IMR-90 (cell line): ENCODE measurements around the gene TTC28. TPM values are rescaled to one million over a fixed set of nuclear protein-coding genes. Genes with fewer than 3 reads are reported as not detected.

Source experiments
- ATAC-seq: fragments of 200-7000 bp; cut with Tn5 transposase; 2 replicates; pipeline ENCODE4 v1.9.1; 2020; ENCODE audit warnings: low read depth, mild to moderate bottlenecking, moderate library complexity
- BruUV-seq: library from RNA; stranded (reverse); fragments of 400-500 nt; replicated peaks from 2 replicates; lab custom pipeline; 2021; lab: Mats Ljungman, UMichigan
- CTCF ChIA-PET: fragments of 300-600 bp; formaldehyde crosslinking; extraction: SDS; loops from one replicate; lab custom pipeline; 2021; ENCODE audit warnings: antibody characterized with exemption; lab: Yijun Ruan, JAX
- POLR2A ChIA-PET: fragments of 300-600 bp; sonication (Branson Sonifier 250); formaldehyde crosslinking; loops from one replicate; lab custom pipeline; 2022; ENCODE audit warnings: antibody characterized with exemption; ENCODE audit not compliant: unreplicated experiment; lab: Charles Lee
- DNase-seq: peaks from one replicate; pipeline ENCODE4 v3.0.0; 2013
- H2AFZ ChIP-seq: replicated peaks from 2 replicates; pipeline ENCODE3; 2013; ENCODE audit warnings: low read length, mild to moderate bottlenecking; ENCODE audit not compliant: poor library complexity
- H2AK5ac ChIP-seq: 2 replicates; pipeline ENCODE4 v1.6.1; 2013; ENCODE audit warnings: low read depth, low read length, inconsistent platforms
- H2AK9ac ChIP-seq: replicated peaks from 2 replicates; pipeline ENCODE3; 2013; ENCODE audit warnings: mild to moderate bottlenecking, low read depth, low read length, moderate library complexity; ENCODE audit not compliant: poor library complexity
- H2BK120ac ChIP-seq: 2 replicates; pipeline ENCODE4 v1.6.1; 2013; ENCODE audit warnings: low read depth, low read length, inconsistent platforms
- H2BK15ac ChIP-seq: 3 replicates; pipeline ENCODE4 v1.6.1; 2013; ENCODE audit warnings: low read depth, low read length, inconsistent platforms
- H2BK20ac ChIP-seq: 2 replicates; pipeline ENCODE4 v1.6.1; 2013; ENCODE audit warnings: low read depth, mild to moderate bottlenecking, inconsistent platforms, low read length, moderate library complexity
- H2BK5ac ChIP-seq: 2 replicates; pipeline ENCODE4 v1.6.1; 2013; ENCODE audit warnings: mild to moderate bottlenecking, low read depth, low read length, inconsistent platforms; ENCODE audit not compliant: poor library complexity, severe bottlenecking
- H3K14ac ChIP-seq: replicated peaks from 2 replicates; pipeline ENCODE4 v1.6.1; 2013; ENCODE audit warnings: low read depth, low read length, inconsistent platforms
- H3K18ac ChIP-seq: 2 replicates; pipeline ENCODE4 v1.6.1; 2013; ENCODE audit warnings: low read depth, low read length, control low read depth
- H3K23ac ChIP-seq: 2 replicates; pipeline ENCODE4 v1.6.1; 2013; ENCODE audit warnings: low read depth, low read length, inconsistent platforms
- H3K27ac ChIP-seq: 2 replicates; pipeline ENCODE4 v1.5.1; 2013; ENCODE audit warnings: mild to moderate bottlenecking, control low read depth, low read length; ENCODE audit not compliant: insufficient read depth
- H3K27me3 ChIP-seq: 2 replicates; pipeline ENCODE4 v1.6.1; 2013; ENCODE audit warnings: low read length; ENCODE audit not compliant: control insufficient read depth, insufficient read depth
- H3K36me3 ChIP-seq: 2 replicates; pipeline ENCODE4 v1.6.1; 2013; ENCODE audit warnings: low read length, mixed read lengths; ENCODE audit not compliant: control insufficient read depth, insufficient read depth
- H3K4ac ChIP-seq: 2 replicates; pipeline ENCODE4 v1.6.1; 2013; ENCODE audit warnings: low read depth, low read length, inconsistent platforms
- H3K4me1 ChIP-seq: 2 replicates; pipeline ENCODE4 v1.6.1; 2013; ENCODE audit warnings: low read length, mixed read lengths; ENCODE audit not compliant: control insufficient read depth, insufficient read depth
- H3K4me2 ChIP-seq: 2 replicates; pipeline ENCODE4 v1.6.1; 2013; ENCODE audit warnings: low read depth, mild to moderate bottlenecking, control low read depth, low read length, moderate library complexity
- H3K4me3 ChIP-seq: 2 replicates; pipeline ENCODE4 v1.5.1; 2013; ENCODE audit warnings: low read depth, mild to moderate bottlenecking, control low read depth, low read length, moderate library complexity; ENCODE audit not compliant: insufficient read depth
- H3K56ac ChIP-seq: 2 replicates; pipeline ENCODE4 v1.6.1; 2013; ENCODE audit warnings: low read length, inconsistent platforms; ENCODE audit not compliant: insufficient read depth; ENCODE audit errors: extremely low read depth
- H3K79me1 ChIP-seq, 2 experiments: 2 replicates each; pipeline ENCODE4 v1.6.1; 2013; ENCODE audit warnings: low read length in 2 of 2, inconsistent platforms in 1 of 2, low read depth in 1 of 2
- H3K9ac ChIP-seq: 2 replicates; pipeline ENCODE4 v1.6.1; 2013; ENCODE audit warnings: low read depth, low read length, control low read depth
- H3K9me1 ChIP-seq: 2 replicates; pipeline ENCODE4 v1.6.1; 2013; ENCODE audit warnings: low read length, inconsistent platforms; ENCODE audit not compliant: insufficient read depth
- H3K9me3 ChIP-seq: 2 replicates; pipeline ENCODE4 v1.6.1; 2013; ENCODE audit warnings: low read length; ENCODE audit not compliant: control insufficient read depth, insufficient read depth
- H4K20me1 ChIP-seq: 2 replicates; pipeline ENCODE4 v1.6.1; 2013; ENCODE audit warnings: low read length, inconsistent platforms; ENCODE audit not compliant: insufficient read depth
- H4K5ac ChIP-seq: 2 replicates; pipeline ENCODE4 v1.6.1; 2013; ENCODE audit warnings: mild to moderate bottlenecking, low read depth, low read length, control low read depth
- H4K8ac ChIP-seq, 2 experiments: 2 replicates each; pipeline ENCODE4 v1.6.1; 2013; ENCODE audit warnings: low read depth in 2 of 2, low read length in 2 of 2, control low read depth in 1 of 2, inconsistent platforms in 1 of 2
- H4K91ac ChIP-seq: 2 replicates; pipeline ENCODE4 v1.6.1; 2013; ENCODE audit warnings: low read depth, low read length, inconsistent platforms; ENCODE audit not compliant: insufficient read depth
- CHD1 ChIP-seq: IDR thresholded peaks from 2 replicates; pipeline ENCODE4 v1.6.1; 2012; ENCODE audit warnings: low read depth, low read length, improper control_type of control experiment
- CTCF ChIP-seq: conservative IDR thresholded peaks from 2 replicates; pipeline ENCODE4 v1.5.1; 2012; ENCODE audit warnings: mild to moderate bottlenecking, low read depth, low read length, improper control_type of control experiment
- MAFK ChIP-seq: IDR thresholded peaks from 2 replicates; pipeline ENCODE4 v1.6.1; 2012; ENCODE audit warnings: low read depth, low read length, improper control_type of control experiment
- RAD21 ChIP-seq: IDR thresholded peaks from 2 replicates; pipeline ENCODE4 v1.6.1; 2012; ENCODE audit warnings: low read length, improper control_type of control experiment
- WGBS, 2 experiments: methylation state at CpG; one replicate each; pipeline versions ENCODE4 v1.1.5 to v1.1.7; 2013; ENCODE audit warnings: missing lambda C conversion rate in 2 of 2; ENCODE audit not compliant: insufficient read length in 1 of 2; ENCODE audit errors: extremely low coverage in 2 of 2; 5-methylcytosine and 5-hydroxymethylcytosine counted together
- dilution Hi-C: fragments of 300-500 bp; cut with HindIII; formaldehyde crosslinking; loops from one replicate; pipeline ENCODE4 v1.14.3; 2018; ENCODE audit warnings: low sequenced_read_pairs; ENCODE audit not compliant: unreplicated experiment
- in situ Hi-C: fragments of 300-500 bp; cut with MboI; formaldehyde crosslinking; loops from 3 replicates; pipeline ENCODE4 v1.14.3; 2019; ENCODE audit warnings: low sequenced_read_pairs, inconsistent platforms, mixed read lengths
- intact Hi-C: fragments of 100-400 bp; cut with micrococcal nuclease; formaldehyde crosslinking; loops from 2 replicates; pipeline ENCODE4 v1.10.0; 2022
- polyA plus RNA-seq, 3 experiments: library from polyadenylated mRNA; depleted of rRNA; stranded (reverse); fragments of >200 nt; gene quantifications; 2 replicates each; pipeline ENCODE4 v1.2.3, GENCODE V29; 2012; ENCODE audit warnings: low replicate concordance in 1 of 3
- total RNA-seq: library from RNA; depleted of rRNA; stranded (reverse); fragments of >200 nt; gene quantifications from 2 replicates; pipeline ENCODE4 v1.2.3, GENCODE V29; 2012

TTC28 gene
- total and polyA plus RNA-seq, 2 of the 4 experiments (the other 2 are of a cell fraction), result 5.6 to 13.3 TPM

- ChIA-PET POLR2A (no interaction called here), CTCF (no interaction called here)
- dilution Hi-C loops (no loop called here), intact Hi-C loops (no loop called here), in situ Hi-C loops (no loop called here)
- H3K23ac ChIP-seq, result no peak overlapping the region
- H3K27ac ChIP-seq, result no peak overlapping the region
- no peak overlapping the region for H3K18ac ChIP-seq
- H2AK5ac ChIP-seq, result no peak overlapping the region
- no peaks in the 10 kb centered on the region for H3K79me1 ChIP-seq
- no peak overlapping the region for H3K9ac ChIP-seq
- peaks cover 8% of the 10 kb centered on the region for H3K4me1 ChIP-seq
- H2AFZ ChIP-seq, result no peak overlapping the region
- ATAC-seq (no peak), DNase-seq (no peak)
- H4K20me1 ChIP-seq, result no peaks in the 10 kb centered on the region
- H3K56ac ChIP-seq, result no peak overlapping the region
- no peak overlapping the region for H2AK9ac ChIP-seq
- no peak overlapping the region for H3K4me3 ChIP-seq
- no peaks in the 10 kb centered on the region for H3K36me3 ChIP-seq
- no peak overlapping the region for H4K5ac ChIP-seq
- no peak overlapping the region for H3K4ac ChIP-seq
- no peak overlapping the region for H4K91ac ChIP-seq
- TF ChIP-seq RAD21, result no peak
- no peak for TF ChIP-seq MAFK
- TF ChIP-seq CTCF, result no peak
- no peak for TF ChIP-seq CHD1
- no peaks in the 10 kb centered on the region for H3K27me3 ChIP-seq
- H2BK15ac ChIP-seq, result no peak overlapping the region
- no peak overlapping the region for H2BK5ac ChIP-seq
- 0 out of 2 replicates have a peak, but pooled peaks cover 2% of the 10 kb centered on the region for H3K9me1 ChIP-seq
- H4K8ac ChIP-seq, result no peak overlapping the region
- H3K9me3 ChIP-seq, result no peaks in the 10 kb centered on the region
- WGBS, 2 experiments, result no CpG with 5 or more reads among the region's 4 CpGs
- no peak overlapping the region for H3K14ac ChIP-seq
- H2BK20ac ChIP-seq, result no peak overlapping the region
- H3K4me2 ChIP-seq, result no peak overlapping the region
- H2BK120ac ChIP-seq, result no peak overlapping the region
- BruUV-seq, result no TSS peak
Observed at GRCh38 chr22:27961182-27961581, 718.5 kb downstream of the TTC28 start.
